ENCODE data around the gene EHD1.

DNA sequence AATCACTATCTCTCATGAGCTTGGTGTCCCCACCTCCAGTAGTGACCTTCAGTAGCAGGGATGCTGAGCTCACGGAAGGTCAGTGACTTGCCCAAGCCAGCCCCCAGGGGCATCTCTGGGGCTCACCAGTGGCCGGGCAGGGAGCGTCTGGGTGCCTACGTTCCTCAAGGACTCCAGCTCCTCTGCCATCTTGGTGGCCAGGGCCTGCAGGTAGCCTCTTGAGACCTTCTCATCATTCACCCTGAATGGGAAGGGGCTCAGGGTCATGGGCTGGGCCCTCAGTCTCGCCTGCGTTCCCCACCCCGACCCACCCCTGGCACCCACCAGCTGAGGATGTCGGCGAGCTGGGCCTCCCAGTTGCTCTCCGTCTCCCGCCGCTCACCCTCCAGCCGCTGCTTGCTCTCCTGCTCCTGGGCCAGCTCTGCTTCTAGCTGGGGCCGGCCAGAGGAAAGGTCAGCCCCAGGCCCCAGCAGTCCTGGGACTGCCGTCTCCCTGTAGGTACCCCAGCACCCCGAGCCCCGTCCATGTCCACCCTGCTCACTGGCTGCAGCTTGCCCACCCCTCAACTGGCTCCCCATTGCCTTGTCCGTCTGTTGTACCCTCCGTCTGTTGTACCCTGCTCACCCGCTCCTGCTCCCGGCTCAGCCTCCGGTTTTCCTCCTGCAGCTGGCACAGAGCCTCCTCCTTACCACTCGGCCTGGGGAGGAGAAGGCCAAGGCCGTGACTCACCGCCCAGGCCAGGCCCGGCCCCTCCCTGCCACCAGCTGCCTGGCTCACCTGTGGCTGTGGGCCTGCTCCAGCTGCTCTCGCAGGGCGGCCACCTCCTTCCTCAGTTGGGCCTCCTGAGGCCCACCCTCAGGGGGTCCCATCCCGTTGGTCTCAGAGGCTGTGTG, 43.5 kb downstream of the EHD1 start:
- TF ChIP-seq, protein P1, sequence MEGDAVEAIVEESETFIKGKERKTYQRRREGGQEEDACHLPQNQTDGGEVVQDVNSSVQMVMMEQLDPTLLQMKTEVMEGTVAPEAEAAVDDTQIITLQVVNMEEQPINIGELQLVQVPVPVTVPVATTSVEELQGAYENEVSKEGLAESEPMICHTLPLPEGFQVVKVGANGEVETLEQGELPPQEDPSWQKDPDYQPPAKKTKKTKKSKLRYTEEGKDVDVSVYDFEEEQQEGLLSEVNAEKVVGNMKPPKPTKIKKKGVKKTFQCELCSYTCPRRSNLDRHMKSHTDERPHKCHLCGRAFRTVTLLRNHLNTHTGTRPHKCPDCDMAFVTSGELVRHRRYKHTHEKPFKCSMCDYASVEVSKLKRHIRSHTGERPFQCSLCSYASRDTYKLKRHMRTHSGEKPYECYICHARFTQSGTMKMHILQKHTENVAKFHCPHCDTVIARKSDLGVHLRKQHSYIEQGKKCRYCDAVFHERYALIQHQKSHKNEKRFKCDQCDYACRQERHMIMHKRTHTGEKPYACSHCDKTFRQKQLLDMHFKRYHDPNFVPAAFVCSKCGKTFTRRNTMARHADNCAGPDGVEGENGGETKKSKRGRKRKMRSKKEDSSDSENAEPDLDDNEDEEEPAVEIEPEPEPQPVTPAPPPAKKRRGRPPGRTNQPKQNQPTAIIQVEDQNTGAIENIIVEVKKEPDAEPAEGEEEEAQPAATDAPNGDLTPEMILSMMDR (IDR thresholded peaks at IDR 0.05) = no peak
- TF ChIP-seq POLR2A (IDR thresholded peaks at IDR 0.05) = no peak
